K562 (cell line): ENCODE data around the gene PXN. TPM values are rescaled to one million over a fixed set of nuclear protein-coding genes. Genes with fewer than 3 reads are reported as not detected.
"Not testable (repeated sequence)": the region's sequence is repeated elsewhere in the genome, so short reads cannot be mapped to it uniquely, and the experiment has no call there.

Source experiments
- ATAC-seq: fragments of 200-7000 bp; cut with Tn5 transposase; 3 replicates; pipeline ENCODE4 v1.9.1; 2020; ENCODE audit warnings: moderate library complexity
- BruUV-seq: library from RNA; stranded (reverse); fragments of 400-500 nt; replicated peaks from 2 replicates; lab custom pipeline; 2021; lab: Mats Ljungman, UMichigan
- CTCF ChIA-PET: fragments of 300-600 bp; formaldehyde crosslinking; extraction: SDS; loops from one replicate; lab custom pipeline; 2021; ENCODE audit warnings: low intra/inter-chr PET ratio; lab: Yijun Ruan, JAX
- POLR2A ChIA-PET: fragments of 300-600, 350-650 bp; sonication (Branson Sonifier 250); formaldehyde crosslinking; extraction: SDS; loops from one replicate; lab custom pipeline; 2021; ENCODE audit warnings: antibody characterized with exemption, inconsistent platforms; lab: Yijun Ruan, JAX
- DNase-seq, 4 experiments: peaks; one replicate each; pipeline versions ENCODE4 v3.0.0 to v3.0.0-alpha.2; 2011 to 2018; ENCODE audit warnings: low spot score in 3 of 4, mixed read lengths in 3 of 4; ENCODE audit errors: extremely low read depth in 1 of 4
- FAIRE-seq: peaks from 2 replicates; lab custom pipeline; 2011; peaks lifted over from hg19 to GRCh38; lab: Jason Lieb, UNC
- H2AFZ ChIP-seq: 2 replicates; pipeline ENCODE4 v1.6.0; 2011; ENCODE audit warnings: low read depth, low read length, control low read depth, inconsistent platforms
- H3K27ac ChIP-seq: fragments of 200-600 bp; 3 replicates; pipeline ENCODE4 v1.8.0; 2011; ENCODE audit warnings: low read depth, mild to moderate bottlenecking, control low read depth, inconsistent platforms, low read length, moderate library complexity, mixed read lengths; ENCODE audit errors: extremely low read depth
- H3K27me3 ChIP-seq, 2 experiments: fragments of 300-600 bp in 1 of 2; 2 replicates in 1 of 2; 3 replicates in 1 of 2; pipeline versions ENCODE4 v1.6.0 to v1.8.0; 2011; ENCODE audit warnings: inconsistent platforms in 2 of 2, low read length in 2 of 2, mild to moderate bottlenecking in 1 of 2, mixed read lengths in 1 of 2, moderate library complexity in 1 of 2; ENCODE audit not compliant: control insufficient read depth in 2 of 2, insufficient read depth in 2 of 2
- H3K36me3 ChIP-seq: fragments of 300-600 bp; 3 replicates; pipeline ENCODE4 v1.8.0; 2011; ENCODE audit warnings: mild to moderate bottlenecking, low read length, inconsistent platforms; ENCODE audit not compliant: control insufficient read depth, insufficient read depth
- H3K4me1 ChIP-seq, 2 experiments: fragments of 200-600 bp in 1 of 2; replicated peaks in 1 of 2; 2 replicates in 1 of 2; 3 replicates in 1 of 2; pipeline versions ENCODE4 v1.5.1 to v1.8.0; 2011; ENCODE audit warnings: inconsistent platforms in 2 of 2, low read length in 2 of 2, mild to moderate bottlenecking in 1 of 2, mixed read lengths in 1 of 2, moderate library complexity in 1 of 2; ENCODE audit not compliant: control insufficient read depth in 2 of 2, insufficient read depth in 2 of 2
- H3K4me2 ChIP-seq: 2 replicates; pipeline ENCODE4 v1.6.1; 2011; ENCODE audit warnings: low read length, control low read depth, inconsistent platforms, mixed read lengths; ENCODE audit not compliant: insufficient read depth
- H3K4me3 ChIP-seq: fragments of 200-600 bp; sonication (generic), shearing (Covaris generic); 2 replicates; pipeline ENCODE4 v1.5.1; 2016; ENCODE audit warnings: control low read depth, inconsistent platforms
- H3K79me2 ChIP-seq: fragments of 200-600 bp; 3 replicates; pipeline ENCODE4 v1.8.0; 2011; ENCODE audit warnings: low read length, inconsistent platforms; ENCODE audit not compliant: control insufficient read depth, insufficient read depth
- H3K9ac ChIP-seq, 2 experiments: 2 replicates each; pipeline versions ENCODE4 v1.6.0 to v1.6.1; 2011; ENCODE audit warnings: low read depth in 2 of 2, low read length in 2 of 2, control low read depth in 1 of 2, inconsistent platforms in 1 of 2, mild to moderate bottlenecking in 1 of 2, mixed read lengths in 1 of 2; ENCODE audit not compliant: insufficient read depth in 1 of 2
- H3K9me1 ChIP-seq: one replicate; pipeline ENCODE4 v1.6.0; 2011; ENCODE audit warnings: inconsistent platforms, mild to moderate bottlenecking, low read length, moderate library complexity; ENCODE audit not compliant: control insufficient read depth, insufficient read depth
- H3K9me3 ChIP-seq: replicated peaks from 2 replicates; pipeline ENCODE4 v1.5.1; 2011; ENCODE audit warnings: low read depth, low read length, inconsistent platforms; ENCODE audit not compliant: control insufficient read depth, insufficient read depth
- H4K20me1 ChIP-seq: replicated peaks from 2 replicates; pipeline ENCODE4 v1.6.1; 2011; ENCODE audit warnings: low read length, inconsistent platforms, mixed read lengths; ENCODE audit not compliant: control insufficient read depth, insufficient read depth
- C11orf30 ChIP-seq: fragments of 450-650 bp; IDR thresholded peaks from 2 replicates; pipeline ENCODE4 v1.6.1; 2016; ENCODE audit warnings: low read depth, mild to moderate bottlenecking
- HDAC8 ChIP-seq: fragments of 450-650 bp; IDR thresholded peaks from 2 replicates; pipeline ENCODE4 v1.6.1; 2016; ENCODE audit warnings: mild to moderate bottlenecking, missing genetic modification characterization, moderate library complexity, missing compliant biosample characterization
- MAFF ChIP-seq: IDR thresholded peaks from 2 replicates; pipeline ENCODE4 v1.6.1; 2012; ENCODE audit warnings: low read length, improper control_type of control experiment
- MAFG ChIP-seq: fragments of 450-650 bp; conservative IDR thresholded peaks from 2 replicates; pipeline ENCODE4 v1.6.1; 2016; ENCODE audit warnings: missing genetic modification characterization, missing compliant biosample characterization
- MAFK ChIP-seq: IDR thresholded peaks from 2 replicates; pipeline ENCODE4 v1.6.1; 2011; ENCODE audit warnings: low read length, improper control_type of control experiment
- ZNF316 ChIP-seq: fragments of 450-650 bp; IDR thresholded peaks from 2 replicates; pipeline ENCODE4 v1.6.1; 2016
- whole genome bisulfite sequencing: fragments of 100-300 bp; shearing (Covaris generic); methylation state at CpG from one replicate; pipeline ENCODE4 v1.1.6; 2016; ENCODE audit warnings: low coverage, mixed read lengths; ENCODE audit not compliant: insufficient coverage; ENCODE audit errors: missing lambda C conversion rate; 5-methylcytosine and 5-hydroxymethylcytosine counted together
- in situ Hi-C: fragments of 300-500 bp; cut with MboI; formaldehyde crosslinking; loops from 4 replicates; pipeline ENCODE4 v1.15.0; 2018; ENCODE audit warnings: inconsistent platforms, mixed read lengths
- intact Hi-C: fragments of 100-400 bp; cut with micrococcal nuclease; formaldehyde crosslinking; loops from 2 replicates; pipeline ENCODE4 v1.14.2; 2022
- polyA plus RNA-seq, 8 experiments: library from polyadenylated mRNA; depleted of rRNA in 4 of 8; stranded (reverse) in 5 of 8; unstranded in 3 of 8; fragments of >200 nt; fragmentation: Nextera tagmentation in 2 of 8; fragmentation: Illumina TruSeq in 1 of 8; extraction: Ambion mirVana in 2 of 8; extraction: Trizol in 1 of 8; gene quantifications; 2 replicates each; pipeline versions ENCODE4 v1.2.1 to v1.2.3, GENCODE V29; 2011 to 2014; ENCODE audit warnings: inconsistent platforms in 1 of 8, missing spikeins in 1 of 8
- total RNA-seq, 7 experiments: library from RNA; depleted of rRNA in 6 of 7; stranded (reverse); fragments of >200 nt in 6 of 7; fragmentation: Illumina TruSeq in 2 of 7; extraction: Trizol in 2 of 7; gene quantifications; 2 replicates each; pipeline versions ENCODE4 v1.2.1 to v1.2.3, GENCODE V29; 2011 to 2021; ENCODE audit warnings: low replicate concordance in 1 of 7
- TF ChIP-seq, protein P1 (sequence below): IDR thresholded peaks from 2 replicates; pipeline ENCODE4 v1.6.1; 2011; ENCODE audit warnings: borderline replicate concordance, low read depth, mild to moderate bottlenecking, moderate library complexity, low read length; ENCODE audit not compliant: insufficient read depth, poor library complexity, severe bottlenecking
- TF ChIP-seq, protein P2 (sequence below): fragments of 250-450 bp; sonication (Bioruptor Pico); IDR thresholded peaks from 2 replicates; pipeline ENCODE4 v1.8.0; 2022; ENCODE audit warnings: inconsistent platforms, mild to moderate bottlenecking, moderate library complexity, borderline replicate concordance

Gene PXN
- total and polyA plus RNA-seq, 9 of the 15 experiments (the other 6 are each of a cell fraction or from before 2014, with no cell fraction given), result 4.0 to 74.1 (median 18.6) TPM

DNA sequence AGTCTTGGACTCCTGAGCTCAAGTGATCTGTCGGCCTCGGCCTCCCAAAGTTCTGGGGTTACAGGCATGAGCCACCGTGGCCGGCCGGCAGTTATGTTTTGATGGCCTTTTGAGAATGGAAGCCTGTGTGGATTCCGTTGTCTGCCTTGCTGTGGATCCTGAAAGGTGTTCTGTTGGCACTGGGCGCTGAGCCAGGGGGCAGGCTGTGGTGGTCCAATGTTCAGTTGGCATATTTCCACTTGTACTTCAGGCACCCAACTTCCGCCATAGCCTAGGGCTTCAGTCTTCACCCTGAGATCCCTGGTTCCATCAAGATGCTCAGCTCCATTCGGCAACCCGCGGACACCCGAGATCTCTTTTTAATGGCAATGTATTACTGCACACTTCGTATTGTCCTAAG, 58.3 kb downstream of the PXN start (continued):
- TF ChIP-seq, protein P1, sequence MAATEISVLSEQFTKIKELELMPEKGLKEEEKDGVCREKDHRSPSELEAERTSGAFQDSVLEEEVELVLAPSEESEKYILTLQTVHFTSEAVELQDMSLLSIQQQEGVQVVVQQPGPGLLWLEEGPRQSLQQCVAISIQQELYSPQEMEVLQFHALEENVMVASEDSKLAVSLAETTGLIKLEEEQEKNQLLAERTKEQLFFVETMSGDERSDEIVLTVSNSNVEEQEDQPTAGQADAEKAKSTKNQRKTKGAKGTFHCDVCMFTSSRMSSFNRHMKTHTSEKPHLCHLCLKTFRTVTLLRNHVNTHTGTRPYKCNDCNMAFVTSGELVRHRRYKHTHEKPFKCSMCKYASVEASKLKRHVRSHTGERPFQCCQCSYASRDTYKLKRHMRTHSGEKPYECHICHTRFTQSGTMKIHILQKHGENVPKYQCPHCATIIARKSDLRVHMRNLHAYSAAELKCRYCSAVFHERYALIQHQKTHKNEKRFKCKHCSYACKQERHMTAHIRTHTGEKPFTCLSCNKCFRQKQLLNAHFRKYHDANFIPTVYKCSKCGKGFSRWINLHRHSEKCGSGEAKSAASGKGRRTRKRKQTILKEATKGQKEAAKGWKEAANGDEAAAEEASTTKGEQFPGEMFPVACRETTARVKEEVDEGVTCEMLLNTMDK, result no peak
- TF ChIP-seq HDAC8 (tag), result no peak
- TF ChIP-seq, protein P2, sequence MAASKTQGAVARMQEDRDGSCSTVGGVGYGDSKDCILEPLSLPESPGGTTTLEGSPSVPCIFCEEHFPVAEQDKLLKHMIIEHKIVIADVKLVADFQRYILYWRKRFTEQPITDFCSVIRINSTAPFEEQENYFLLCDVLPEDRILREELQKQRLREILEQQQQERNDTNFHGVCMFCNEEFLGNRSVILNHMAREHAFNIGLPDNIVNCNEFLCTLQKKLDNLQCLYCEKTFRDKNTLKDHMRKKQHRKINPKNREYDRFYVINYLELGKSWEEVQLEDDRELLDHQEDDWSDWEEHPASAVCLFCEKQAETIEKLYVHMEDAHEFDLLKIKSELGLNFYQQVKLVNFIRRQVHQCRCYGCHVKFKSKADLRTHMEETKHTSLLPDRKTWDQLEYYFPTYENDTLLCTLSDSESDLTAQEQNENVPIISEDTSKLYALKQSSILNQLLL (CRISPR knock-in tag), result no peak

DNA sequence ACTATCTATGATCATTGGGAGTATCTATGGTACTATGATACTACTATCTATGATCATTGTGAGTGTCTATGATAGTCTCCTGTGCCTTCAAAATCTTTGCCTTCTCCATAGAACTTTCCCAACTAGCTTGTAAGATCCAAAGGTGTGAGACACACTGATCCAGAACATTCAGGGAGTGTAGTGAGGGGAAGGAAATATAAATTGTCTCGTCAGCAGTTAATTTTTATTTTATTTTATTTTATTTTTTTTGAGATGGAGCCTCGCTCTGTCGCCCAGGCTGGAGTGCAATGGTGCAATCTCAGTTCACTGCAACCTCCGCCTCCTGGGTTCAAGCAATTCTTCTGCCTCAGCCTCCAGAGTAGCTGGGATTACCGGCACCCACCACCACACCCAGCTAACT, 58.7 kb downstream of the PXN start:
- in situ Hi-C loops, H2AFZ ChIP-seq, H3K9me1 ChIP-seq, H4K20me1 ChIP-seq, CTCF ChIA-PET, H3K9ac ChIP-seq, H3K27ac ChIP-seq, H3K9me3 ChIP-seq, intact Hi-C loops, ATAC-seq, H3K4me1 ChIP-seq, BruUV-seq, H3K27me3 ChIP-seq, H3K4me2 ChIP-seq, H3K4me3 ChIP-seq, FAIRE-seq, DNase-seq: not testable (repeated sequence)
- POLR2A ChIA-PET, result interaction anchor here (1.2 to 1.4 kb wide), 2 partner anchors 10 to 20 kb away, joined by 3 to 4 read pairs; no protein-coding TSS in a partner anchor
- TF ChIP-seq MAFF, result peak; percentile 73
- peak; percentile 85 for TF ChIP-seq MAFG
- peak; percentile 79 for TF ChIP-seq MAFK
- TF ChIP-seq C11orf30, result peak; percentile 76
- TF ChIP-seq ZNF316, result peak; percentile 92
- H3K79me2 ChIP-seq, result peaks cover 10% of the 10 kb centered on the region; the same call in 2 of the 3 replicates
- 93% methylated on average over 5 of the region's 5 CpGs for WGBS
- H3K36me3 ChIP-seq, result peaks cover 39% of the 10 kb centered on the region; the same call in 2 of the 3 replicates
